Stimulated activated CD8-positive, alpha-beta memory T cell treated with anti-CD3 and anti-CD28 coated beads, Interleukin-7, amount 100 ng/mL, for 1 hour (primary cell): ENCODE data around the gene RIOK2.
A peak's percentile ranks its signal among the peaks of the same experiment; 100 is the strongest.
"Not testable (repeated sequence)": the region's sequence is repeated elsewhere in the genome, so short reads cannot be mapped to it uniquely, and the experiment has no call there.

Experiments used
- DNase-seq, 2 donors: peaks; one replicate each; pipeline ENCODE4 v3.0.0-alpha.2; 2020; ENCODE audit warnings: low read depth in 2 of 2

Gene RIOK2

DNA sequence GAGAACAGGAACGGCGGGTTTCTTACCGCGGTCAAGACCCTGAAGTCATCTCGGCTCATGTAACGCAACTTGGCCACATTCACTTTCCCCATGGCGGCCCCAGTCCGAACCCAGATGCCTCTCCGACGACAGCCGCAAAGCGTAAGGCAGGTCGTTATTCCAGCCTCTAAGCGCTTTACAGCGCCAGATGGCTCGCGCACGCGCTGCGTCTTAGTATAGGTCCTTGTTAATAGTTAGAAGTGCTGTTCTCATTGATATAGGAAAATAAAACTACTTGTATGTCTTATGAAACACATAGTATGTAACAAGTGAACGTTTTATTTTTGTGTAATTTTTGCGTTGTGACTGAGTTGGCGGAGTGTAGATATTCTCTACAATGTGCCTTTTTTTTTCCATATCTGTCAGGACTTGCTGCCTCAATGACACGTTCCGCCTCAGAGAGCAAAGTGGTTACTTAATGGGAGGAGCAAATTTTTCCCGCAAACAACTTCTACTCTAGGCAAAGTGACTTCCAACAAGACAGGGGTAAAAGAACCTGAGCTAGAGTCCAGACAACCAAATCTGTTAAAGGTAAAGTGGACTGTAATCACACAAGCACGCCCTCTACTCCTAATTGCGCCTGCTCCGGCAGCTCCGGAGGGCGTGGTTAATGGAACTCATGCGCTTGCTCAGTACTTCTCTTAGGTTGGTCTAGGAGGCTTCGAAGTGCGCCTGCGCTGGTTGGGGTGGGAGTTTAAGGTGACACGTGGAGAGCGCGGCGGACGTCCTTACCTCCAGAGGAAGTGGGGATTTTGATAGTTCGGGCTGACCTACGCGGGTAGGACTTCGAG is at the start of gene RIOK2:
Gene RIOK2 (minus strand): TSS at position 148 of the 830 bp plus-strand sequence. CDS start 56 bp downstream, at position 92.
- DNase-seq = peak; percentile 79 to 83

DNA sequence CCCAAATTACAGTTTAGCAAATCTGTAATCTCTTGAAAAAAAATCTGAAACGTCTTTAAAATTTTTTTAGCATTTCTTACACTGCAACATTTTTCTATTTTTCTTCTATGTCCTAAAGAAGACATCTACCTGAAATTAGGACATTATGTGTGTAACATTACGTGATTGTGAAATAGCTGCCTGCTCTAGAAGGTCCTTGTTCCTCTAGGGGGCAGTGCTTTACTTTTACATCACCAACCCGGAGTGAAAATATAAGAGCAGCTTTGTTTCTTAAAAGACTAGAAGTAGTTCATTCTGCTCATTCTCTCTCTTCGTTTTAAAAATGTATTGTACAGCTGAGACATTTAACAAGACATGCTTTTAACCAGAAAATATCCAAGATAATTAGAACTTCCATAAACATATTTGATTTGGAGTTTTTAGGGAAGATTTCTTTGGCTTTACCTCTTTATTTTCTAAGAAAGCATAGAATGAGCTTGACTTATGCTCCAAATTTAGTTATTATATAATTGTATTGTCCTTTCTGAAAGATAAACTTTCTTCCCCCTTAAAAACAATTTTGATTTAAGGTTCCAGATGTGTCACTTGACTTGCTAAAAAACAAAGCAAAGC is 48.1 kb upstream of the RIOK2 start:
- no peak for DNase-seq

DNA sequence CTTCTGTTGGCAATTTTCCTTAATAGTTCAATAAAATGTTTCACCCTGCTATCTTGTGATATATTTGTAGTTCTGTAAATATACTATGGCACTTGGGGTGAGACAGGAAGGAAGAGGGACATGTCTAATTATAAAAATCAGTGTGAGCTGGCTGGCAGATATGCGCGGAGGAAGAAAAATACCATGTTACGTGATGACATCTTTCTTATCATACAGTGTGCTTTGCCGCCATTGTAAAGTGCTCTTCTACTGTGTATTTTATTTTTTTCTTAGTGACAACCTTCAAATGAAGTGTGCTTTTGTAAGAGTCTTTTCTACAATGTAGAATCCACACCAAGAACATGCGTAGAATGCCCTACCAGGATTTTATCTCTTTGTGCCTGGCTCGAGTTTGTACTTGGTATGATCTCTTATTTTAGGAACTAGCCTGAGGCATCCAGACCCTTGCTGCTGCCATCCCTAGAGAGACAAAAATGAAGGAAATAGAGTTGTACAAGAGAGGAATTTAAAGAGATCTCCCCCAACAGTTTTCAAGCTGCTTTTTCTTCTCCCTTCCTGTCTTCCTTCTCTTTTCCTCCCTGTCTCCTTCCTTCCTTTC is 46.7 kb upstream of the RIOK2 start:
- DNase-seq = no peak

DNA sequence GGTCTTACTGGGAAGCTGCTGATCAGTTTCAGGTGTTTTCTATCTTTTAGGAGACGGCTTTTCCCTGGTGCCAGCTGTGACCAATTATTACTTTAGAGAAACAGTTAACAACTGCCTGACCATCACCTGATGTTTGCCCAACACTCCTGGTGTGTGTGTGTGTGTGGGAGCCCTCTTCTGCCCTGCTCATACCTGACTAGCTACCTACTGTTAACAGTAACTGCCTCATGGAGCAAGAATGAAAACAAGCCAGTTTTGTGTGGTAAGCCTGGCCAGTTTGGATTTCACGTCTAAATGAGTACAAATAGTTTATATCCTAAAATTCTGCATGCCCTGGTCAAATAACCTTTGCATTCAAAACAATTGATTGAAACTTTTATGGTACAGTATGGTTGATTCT is 46.1 kb upstream of the RIOK2 start:
- DNase-seq = no peak

DNA sequence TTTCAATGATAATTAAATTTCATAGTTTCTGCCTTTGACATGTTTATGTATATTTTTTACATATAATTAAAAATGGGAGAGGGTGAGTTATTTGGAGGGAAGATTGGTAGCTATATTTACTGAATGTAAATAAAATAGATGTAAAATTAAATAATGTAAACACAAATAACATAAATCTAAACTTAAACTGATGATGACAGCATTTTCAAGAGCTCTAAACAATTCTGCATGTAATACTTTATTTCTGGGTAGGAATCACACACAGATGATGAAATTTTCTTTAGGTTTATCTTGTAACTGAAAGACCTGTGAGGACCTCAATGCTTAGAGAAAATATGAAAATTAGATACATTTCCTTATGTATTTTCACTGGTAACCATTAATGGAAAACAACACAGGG is 42.2 kb upstream of the RIOK2 start:
- no peak for DNase-seq

DNA sequence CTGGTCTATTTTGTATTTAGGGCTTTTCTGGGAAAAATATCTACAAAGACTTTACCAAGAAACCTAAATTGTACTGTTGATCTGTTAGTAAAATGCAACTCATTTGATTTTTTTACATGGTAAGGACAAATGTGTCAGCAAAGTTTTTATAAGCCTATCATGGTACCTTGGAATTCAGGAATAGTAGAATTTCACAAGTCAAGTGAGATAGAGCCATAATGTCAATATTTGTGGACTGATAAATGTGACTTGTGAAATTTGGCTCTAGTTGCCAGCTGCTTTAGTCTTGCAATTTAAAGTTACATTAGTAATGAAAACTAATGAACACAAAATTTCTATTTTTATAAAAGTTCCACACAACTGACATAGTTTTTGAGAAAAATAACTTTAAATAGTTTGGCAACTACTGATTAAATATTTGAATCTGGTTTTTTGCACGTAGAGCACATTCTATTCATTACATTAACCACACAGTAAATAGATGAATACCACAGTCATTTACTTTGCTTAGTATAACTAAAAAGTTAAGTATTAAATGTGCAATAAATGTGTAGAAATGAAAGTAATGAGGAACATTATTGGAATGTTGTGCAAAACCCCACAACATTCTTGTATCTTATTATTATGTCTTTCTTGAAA is 41.2 kb upstream of the RIOK2 start:
- no peak for DNase-seq

DNA sequence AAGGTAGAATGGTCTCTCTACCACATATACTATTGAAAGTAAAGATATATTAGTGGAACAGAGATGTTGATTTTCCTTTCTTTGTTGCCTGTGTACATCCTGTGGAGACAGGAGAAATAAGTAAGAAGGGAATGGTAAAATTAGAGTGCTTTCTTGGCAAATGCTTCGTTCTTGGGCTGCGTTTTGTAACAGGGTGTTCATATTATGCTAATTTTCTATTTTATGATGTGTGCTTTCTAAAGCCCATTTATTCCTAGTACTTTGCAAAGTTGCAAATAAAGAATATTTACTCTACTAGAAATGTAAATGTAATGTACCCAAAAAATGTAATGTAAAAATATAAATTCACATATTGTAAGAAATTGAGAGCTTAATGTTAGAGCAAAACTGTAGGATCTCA is 40.5 kb upstream of the RIOK2 start:
- DNase-seq = no peak

DNA sequence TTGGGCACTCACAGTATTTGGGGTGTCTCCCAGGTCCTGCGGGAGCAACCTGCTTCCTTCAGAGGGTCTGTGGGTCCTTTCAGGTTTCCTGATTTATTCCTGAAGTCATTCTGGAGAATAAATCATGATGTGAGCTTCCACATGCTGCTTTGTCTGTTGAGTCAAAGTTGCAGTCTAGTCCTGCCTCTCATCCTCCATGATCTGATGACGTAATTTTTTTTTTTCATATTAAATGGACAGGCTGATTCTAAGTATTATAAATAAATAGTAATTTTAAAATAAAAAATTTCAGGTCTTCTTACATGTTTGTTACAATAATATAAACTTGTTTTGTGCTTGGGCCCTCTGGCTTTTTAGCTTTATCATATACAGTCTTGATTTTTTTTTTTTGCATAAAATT is 26.3 kb upstream of the RIOK2 start:
- no peak for DNase-seq

DNA sequence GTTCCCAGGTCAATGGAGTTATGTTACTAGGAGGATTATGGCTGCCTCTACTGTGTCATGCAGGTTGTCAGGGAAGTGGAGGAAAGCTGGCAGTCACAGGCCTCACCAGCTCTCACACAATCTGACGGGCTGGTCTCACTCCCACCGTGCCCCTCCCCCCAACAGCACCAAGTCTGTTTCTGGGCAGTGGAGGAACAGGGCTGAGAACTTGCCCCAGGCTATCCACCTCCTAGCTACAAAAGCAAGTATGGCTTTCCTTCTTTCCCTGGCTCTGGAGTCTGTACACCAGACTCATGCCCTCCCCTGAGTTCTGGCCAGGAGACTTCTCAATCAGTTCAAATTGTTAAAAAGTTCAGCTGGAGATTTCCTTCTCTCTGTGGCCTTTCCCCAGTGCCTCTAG is 25.7 kb upstream of the RIOK2 start:
- DNase-seq = no peak

DNA sequence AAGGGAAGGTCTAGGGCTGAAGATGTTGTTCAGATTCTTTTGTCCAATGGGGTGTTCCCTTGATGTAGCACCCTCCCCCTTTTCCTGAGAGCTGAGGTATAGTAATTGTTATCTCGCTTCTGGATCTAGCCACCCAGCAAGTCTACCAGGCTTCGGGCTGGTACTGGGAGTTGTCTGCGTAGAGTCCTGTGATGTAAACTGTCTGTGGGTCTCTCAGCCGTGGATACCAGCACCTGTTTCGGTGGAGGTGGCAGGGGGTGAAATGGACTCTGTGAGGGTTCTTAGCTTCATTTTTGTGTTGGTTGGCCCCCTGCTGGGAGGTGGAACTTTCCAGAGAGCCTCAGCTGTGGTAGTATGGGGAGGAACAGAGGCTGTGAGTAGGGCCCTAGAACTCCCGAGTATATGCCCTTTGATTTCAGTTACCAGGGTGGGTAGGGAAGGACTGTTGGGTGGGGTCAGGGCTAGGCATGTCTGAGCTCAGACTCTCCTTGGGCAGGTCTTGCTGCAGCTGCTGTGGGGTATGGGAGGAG is 25.2 kb upstream of the RIOK2 start:
- DNase-seq = no peak

DNA sequence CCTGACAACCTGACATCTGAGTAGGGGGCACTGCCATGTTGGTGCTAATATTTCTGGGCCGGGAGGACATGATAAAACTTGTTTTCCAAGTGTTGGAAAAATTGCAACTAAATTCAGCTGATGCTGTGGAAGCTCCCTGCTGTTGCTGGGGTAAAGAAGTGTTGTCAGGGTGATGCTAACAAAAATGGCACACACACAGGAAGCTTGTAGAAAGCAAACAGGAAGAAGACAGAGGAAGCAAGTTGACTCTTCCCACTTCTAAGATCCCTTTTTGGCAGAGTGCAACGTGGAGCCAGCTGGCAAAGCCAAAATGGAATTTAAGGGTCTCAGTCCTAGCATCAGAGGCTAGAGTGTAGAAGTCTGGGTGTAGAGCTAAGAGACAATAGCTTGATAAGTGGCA is 11.3 kb upstream of the RIOK2 start:
- DNase-seq = no peak

DNA sequence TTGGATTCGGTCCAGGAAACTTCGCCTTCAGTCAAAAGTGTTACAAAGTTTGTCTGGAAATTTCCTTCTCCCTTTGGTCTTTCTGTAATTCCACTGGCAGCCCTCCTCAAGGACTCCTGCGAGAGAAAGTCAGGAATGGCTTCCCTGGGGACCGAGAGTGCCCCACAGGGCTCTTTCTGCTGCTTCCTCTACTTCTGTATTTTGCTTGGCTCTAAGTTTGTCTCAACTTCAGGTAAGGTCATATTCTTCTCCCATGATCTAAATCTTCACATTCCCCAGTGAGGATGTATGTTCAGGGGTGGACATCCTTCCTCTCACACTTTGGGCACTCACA is 10.3 kb upstream of the RIOK2 start:
- no peak for DNase-seq

DNA sequence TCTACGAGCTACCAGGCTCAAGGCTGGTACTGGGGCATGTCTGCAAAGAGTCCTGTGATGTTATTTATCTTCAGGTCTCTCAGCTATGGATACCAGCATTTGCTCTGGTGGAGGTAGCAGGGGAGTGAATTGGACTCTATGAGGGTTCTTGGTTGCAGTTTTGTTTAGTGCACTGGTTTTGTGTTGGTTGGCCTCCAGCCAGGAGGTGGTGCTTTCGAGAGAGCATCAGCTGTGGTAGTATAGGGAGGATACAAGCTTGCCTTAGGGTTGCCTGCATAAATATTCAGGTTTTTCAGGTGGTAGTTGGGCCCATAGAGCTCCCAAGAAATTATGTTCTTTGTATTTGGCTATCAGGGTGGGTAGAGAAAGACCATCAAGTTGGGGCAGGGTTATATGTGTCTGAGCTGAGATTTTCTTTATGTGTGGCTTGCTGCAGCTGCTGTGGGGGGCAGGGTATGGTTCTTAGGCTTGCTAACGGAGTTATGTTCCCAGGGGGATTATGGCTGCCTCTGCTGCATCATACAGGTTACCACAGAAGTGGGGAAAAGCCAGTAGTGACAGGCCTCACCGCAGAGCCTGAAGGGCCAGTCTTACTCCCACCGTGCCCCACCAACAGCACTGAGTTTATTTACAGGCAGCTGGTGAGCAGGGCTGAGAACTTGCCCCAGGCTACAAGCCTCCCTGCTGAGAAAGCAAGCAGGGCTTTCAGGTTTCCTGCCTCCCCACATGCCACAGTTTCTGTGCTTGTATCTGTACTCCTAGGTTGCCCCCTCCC is 9.7 kb upstream of the RIOK2 start:
- DNase-seq = no peak

DNA sequence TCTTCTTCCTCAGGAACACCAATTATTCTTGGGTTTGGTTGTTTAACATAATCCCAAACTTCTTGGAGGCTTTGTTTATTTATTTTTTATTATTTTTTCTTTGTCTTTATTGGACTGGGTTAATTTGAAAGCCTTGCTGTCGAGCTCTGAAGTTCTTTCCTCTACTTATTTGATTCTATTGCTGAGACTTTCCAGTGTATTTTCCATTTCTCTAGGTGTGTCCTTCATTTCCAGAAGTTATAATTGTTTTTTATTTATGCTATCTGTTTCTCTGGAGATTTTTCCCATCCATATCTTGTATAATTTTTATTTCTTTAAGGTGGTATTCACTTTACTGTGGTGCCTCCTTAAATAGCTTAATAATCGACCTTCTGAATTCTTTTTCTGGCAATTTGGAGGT is 8.8 kb upstream of the RIOK2 start:
- DNase-seq = no peak

DNA sequence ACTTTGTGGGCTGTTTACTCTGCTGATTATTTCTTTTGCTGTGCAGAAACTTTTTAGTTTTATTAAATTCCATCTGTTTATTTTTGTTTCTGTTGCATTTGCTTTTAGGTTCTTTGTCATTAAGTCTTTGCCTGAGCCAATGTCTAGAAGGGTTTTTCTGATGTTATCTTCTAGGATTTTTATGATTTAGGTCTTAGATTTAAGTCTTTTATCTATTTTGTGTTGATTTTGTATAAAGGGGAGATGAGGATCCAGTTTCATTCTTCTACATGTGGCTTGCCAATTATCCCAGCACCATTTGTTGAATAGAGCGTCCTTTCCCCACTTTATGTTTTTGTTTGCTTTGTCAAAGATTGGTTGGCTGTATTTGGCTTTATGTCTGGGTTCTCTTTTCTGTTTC is 6.5 kb upstream of the RIOK2 start:
- not testable (repeated sequence) for DNase-seq

DNA sequence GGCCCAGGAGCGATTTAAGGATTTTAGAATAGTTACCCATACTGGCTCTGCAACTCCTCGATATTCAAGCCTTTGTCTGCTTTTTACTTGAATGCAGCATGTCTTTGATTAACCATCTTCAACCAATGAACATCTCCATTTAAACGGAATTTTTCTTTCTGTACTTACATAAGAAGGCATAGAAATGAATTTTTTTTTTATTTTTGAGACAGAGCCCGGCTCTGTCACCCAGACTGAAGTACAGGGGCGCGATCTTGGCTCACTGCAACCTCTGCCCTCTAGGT is 825 bp upstream of the RIOK2 start:
- no peak for DNase-seq

DNA sequence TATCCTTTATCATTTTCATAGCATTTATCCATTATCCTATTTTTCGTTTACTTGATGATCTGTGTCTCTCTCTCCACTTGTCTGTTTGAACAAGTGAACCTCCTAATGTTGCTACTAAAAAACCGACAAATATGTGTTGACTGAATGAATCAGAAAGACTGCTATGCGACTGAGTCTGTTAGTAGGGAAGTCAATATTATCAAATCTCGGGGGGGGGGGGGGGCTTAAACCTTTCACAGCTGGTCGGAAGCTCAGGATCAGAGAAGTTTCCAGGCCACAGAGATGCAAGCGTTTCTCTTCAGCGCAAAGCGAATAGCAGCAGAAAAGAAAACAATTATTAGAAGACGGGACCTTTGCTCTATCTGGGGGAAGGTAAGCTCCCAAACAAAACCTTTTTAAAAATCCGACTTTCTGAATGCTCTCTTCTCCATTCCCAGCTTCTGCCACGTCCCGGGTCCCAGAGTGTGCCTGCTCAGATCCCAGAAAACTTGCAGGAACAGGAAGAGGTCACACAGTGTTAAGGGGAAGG is 412 bp downstream of the RIOK2 start:
- DNase-seq = no peak

DNA sequence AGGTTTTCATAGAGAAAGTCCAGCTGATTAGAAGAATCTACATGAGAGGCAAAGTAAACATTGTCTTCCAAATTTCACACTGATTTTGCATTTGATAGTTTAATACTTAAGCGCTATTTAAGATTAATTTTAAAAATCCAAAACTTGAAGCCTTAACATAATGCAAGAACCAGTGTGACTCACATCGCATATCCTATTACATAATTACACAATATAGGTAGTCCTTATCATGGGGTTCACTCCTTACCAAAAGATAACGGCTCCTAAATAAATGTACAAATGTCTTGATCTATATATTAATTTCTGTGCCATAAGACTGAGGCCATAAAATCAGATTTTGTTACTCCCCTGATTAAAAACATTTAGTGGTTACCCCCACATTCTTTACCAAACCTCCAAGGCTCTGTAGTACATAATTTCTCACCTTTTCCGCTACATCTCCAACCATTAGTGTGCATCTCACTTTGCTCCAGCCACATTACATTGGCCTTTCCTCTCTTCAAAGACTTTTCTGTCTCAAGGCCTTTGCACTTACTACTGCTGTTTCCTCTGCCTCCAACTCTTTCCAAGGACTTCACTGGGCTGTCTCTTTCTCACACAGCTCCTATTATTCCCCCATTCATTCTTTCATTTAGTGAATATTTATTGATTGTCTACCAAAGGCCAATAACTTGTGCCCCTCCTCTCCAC is 1.0 kb downstream of the RIOK2 start:
- no peak for DNase-seq

DNA sequence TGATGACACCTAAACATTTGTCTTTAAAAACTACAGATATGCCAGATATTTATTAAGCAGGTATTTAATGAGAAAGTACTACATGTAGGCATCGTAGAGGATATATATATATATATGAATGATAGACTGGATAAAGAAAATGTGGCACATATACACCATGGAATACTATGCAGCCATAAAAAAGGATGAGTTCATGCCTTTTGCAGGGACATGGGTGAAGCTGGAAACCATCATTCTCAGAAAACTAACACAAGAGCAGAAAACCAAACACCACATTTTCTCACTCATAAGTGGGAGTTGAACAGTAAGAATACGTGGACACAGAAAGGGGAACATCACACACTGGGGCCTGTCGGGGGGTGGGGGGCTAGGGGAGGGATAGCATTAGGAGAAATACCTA is 3.6 kb downstream of the RIOK2 start:
- not testable (repeated sequence) for DNase-seq

DNA sequence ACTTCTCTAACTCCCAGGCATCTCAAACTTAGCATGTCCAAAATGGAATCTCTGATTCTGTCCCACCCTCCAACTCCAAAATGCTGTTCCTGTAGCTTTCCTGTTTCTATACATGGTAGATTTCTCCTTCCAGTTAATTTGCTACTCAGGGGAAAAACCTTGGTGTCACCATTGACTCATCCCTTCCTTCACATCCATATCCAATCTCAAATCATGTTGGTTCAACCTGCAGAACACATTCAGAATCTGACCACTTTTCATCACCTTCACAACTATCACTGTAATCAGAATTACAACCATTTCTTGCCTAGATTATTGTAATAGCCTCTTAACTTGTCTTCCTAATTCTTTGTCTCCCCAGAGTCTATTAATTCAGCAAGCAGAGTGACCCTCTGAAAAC is 10.8 kb downstream of the RIOK2 start:
- no peak for DNase-seq

DNA sequence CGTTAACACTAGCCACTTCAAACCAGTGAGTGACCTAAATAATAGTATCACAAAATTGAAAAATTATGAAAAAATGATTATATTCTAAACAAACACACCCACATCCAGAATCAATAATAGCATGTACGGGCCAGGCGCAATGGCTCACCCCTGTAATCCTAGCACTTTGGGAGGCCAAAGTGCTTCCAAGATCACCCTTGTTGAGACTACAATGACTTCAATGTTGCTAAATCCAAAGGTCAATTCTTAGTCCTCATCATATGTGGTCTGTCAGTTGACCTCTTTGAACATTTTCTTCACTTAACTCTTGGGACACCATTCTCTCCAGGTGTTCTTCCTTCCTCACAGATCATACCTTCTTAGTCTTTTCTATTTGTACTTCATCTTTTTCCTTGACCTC is 11.3 kb downstream of the RIOK2 start:
- DNase-seq = no peak
